ENCODE data around the gene PAK5.
A peak's percentile ranks its signal among the peaks of the same experiment; 100 is the strongest.

The PAK5 gene

DNA sequence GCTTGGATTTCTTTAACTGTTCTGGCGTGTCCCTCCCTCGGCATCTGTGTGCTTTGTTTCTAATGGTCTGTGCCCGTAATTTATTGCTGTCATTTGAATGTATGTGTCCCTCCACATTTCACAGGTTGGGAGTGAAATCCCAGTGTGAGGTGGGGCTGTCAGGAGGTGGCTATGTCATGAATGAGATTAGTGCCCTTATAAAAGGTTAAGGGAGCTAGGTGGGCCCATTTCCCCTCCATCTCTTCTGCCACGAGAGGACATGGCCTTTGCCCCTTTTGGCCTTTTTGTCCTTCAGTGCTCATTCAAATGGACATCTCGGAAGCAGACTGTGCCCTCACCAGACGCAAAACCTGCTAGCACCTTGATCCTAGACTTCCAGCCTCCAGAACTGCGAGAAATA, 228.2 kb downstream of the PAK5 start:
- CTCF ChIA-PET: interaction anchor here (0.9 to 8.8 kb wide), 11 partner anchors 14 to 481 kb away, joined by 3 to 193 read pairs (median 6); no protein-coding TSS in a partner anchor
- POLR2A ChIA-PET: no interaction called here
- TF ChIP-seq, protein P1, sequence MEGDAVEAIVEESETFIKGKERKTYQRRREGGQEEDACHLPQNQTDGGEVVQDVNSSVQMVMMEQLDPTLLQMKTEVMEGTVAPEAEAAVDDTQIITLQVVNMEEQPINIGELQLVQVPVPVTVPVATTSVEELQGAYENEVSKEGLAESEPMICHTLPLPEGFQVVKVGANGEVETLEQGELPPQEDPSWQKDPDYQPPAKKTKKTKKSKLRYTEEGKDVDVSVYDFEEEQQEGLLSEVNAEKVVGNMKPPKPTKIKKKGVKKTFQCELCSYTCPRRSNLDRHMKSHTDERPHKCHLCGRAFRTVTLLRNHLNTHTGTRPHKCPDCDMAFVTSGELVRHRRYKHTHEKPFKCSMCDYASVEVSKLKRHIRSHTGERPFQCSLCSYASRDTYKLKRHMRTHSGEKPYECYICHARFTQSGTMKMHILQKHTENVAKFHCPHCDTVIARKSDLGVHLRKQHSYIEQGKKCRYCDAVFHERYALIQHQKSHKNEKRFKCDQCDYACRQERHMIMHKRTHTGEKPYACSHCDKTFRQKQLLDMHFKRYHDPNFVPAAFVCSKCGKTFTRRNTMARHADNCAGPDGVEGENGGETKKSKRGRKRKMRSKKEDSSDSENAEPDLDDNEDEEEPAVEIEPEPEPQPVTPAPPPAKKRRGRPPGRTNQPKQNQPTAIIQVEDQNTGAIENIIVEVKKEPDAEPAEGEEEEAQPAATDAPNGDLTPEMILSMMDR (IDR thresholded peaks at IDR 0.05; ENCODE audit: control extremely low read depth, extremely low read depth, low read depth, missing control alignments): no peak
- DNase-seq (ENCODE audit: extremely low spot score): no peak

DNA sequence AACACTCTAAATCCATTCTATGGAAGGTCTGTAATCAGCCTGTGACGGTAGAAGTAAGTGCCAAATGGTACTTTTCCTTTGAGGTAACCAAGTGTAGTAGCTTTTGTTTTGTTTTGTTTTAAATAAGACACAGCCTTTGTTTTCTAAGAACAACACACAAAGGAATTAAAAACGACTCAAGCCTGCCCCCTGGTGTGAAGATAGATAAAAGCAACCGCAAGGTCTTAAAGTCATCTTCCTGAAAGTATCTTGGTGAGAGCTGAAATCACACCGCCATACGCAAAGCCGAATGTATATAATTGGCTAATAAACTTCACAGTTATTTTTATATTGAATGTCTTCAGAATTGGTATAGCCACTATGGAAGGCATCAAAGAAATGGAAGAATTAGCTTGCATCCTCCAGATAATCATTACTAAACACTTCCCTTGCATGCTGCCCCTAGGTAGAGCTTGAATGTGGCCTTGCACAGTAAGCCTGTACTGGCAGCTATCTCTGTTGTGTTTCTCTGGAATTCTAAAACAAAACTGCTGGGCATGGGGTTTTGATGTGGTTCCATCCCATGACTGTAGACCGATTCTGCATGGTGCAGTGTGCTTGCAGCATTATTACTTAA, 228.9 kb downstream of the PAK5 start:
- POLR2A ChIA-PET: no interaction called here
- TF ChIP-seq, protein P1 (IDR thresholded peaks at IDR 0.05; ENCODE audit: control extremely low read depth, extremely low read depth, low read depth, missing control alignments): peak; percentile 55
- DNase-seq (ENCODE audit: extremely low spot score): peak; percentile 42
- CTCF ChIA-PET: interaction anchor here (0.6 to 8.8 kb wide), 18 partner anchors 8 to 482 kb away, joined by 3 to 193 read pairs (median 4); no protein-coding TSS in a partner anchor

DNA sequence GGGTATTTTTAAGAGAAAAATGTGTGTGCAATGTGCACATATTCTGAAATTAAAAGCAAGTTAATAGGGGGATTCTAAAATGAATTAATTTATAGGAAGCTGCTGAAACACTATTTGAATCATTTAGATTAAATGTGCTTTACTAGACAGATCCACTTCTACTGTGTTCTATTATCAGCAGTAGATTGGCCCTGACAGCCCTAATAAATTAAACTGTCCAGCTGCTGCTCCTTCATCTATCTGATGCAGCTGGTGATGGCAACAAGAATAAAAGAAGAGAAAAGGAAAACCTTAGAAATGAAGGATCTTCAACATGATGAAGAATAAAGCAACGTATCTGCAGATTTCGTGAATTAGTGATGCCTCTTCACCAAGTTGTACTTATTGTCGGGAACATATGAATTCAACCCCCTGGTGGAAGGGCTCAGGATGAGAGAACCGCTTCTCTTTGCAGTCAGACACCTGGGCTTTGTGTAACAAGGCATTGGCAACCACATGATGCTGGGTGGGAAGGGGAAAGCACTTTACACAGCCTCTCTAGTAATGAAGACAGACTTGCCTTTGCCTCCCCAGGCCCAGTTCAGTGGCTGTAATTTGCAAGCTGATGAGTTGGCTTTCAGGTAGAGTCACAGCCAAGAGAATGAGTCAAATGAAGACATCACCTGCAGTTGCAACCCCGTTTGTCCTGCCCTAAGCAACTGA, 230.1 kb downstream of the PAK5 start:
- DNase-seq (ENCODE audit: extremely low spot score): no peak
- CTCF ChIA-PET: interaction anchor here (1.2 to 8.8 kb wide), 9 partner anchors 9 to 219 kb away, joined by 4 to 193 read pairs (median 6); no protein-coding TSS in a partner anchor
- POLR2A ChIA-PET: no interaction called here
- TF ChIP-seq, protein P1 (IDR thresholded peaks at IDR 0.05; ENCODE audit: control extremely low read depth, extremely low read depth, low read depth, missing control alignments): no peak

DNA sequence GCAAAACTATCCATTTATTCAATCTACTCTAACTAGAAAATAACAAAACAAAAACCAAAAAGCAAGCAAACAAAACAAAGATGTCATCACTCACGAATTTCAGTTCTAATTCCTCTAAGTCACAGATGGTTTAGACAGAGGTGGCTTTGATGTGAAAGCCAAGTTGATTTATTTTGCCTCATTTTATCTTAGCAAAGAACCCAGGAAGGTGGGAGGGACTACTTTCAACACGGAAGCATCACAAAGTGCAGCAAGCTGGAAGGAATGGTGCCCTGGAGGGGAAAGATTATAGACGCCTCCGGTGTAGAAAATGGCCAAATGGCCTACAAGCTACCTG, 236.1 kb downstream of the PAK5 start:
- ChIA-PET POLR2A (no interaction called here), CTCF (interaction anchor here (1.4 to 5.3 kb wide), 5 partner anchors 14 to 309 kb away, joined by 3 to 42 read pairs (median 6); no protein-coding TSS in a partner anchor)
- DNase-seq (ENCODE audit: extremely low spot score): no peak
- TF ChIP-seq, protein P1 (IDR thresholded peaks at IDR 0.05; ENCODE audit: control extremely low read depth, extremely low read depth, low read depth, missing control alignments): no peak

DNA sequence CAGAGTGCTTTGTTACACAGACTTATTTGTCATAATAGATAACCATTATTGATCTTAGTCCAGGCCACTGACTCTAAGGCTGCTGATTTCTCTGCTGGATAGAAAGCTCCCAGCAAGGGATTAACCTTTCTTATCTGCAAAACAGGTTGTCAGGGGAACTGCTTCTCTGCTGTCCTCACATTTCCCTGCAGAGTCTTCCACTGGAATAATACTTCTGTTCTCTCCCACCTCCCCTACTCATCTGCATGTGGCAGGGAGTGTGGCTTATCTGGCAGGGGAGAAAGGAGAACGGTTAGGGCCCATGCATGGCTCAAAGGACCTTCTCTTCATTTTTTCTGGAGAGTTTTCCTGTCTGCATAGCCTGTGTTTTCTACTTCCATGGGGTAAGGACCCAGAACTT, 238.3 kb downstream of the PAK5 start:
- POLR2A ChIA-PET: no interaction called here
- DNase-seq (ENCODE audit: extremely low spot score): no peak
- CTCF ChIA-PET: interaction anchor here (1.3 to 5.3 kb wide), 4 partner anchors 13 to 192 kb away, joined by 3 to 42 read pairs (median 4); no protein-coding TSS in a partner anchor
- TF ChIP-seq, protein P1 (IDR thresholded peaks at IDR 0.05; ENCODE audit: control extremely low read depth, extremely low read depth, low read depth, missing control alignments): no peak

DNA sequence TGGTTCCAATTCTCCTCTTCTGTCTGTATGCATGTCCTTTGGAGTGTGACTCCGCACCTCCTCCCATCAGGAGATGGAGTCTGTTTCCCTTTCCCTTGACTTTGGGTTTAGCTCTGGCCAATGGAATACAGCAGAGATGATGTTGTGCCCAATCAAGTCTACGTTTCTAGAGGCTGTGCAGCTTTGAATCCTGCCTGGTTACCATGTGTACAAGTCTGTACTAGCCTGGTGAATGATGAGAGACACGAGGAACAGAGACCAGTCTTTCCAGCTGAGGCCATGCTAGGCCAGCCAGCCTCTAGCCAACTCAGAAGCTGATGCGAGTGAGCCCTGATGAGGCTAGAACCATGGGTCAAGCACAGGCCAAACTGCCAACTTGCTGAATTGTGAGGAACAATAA, 241.3 kb downstream of the PAK5 start:
- ChIA-PET POLR2A (no interaction called here), CTCF (interaction anchor here (0.6 to 1.5 kb wide), 3 partner anchors 11 to 19 kb away, joined by 3 to 6 read pairs (median 4); no protein-coding TSS in a partner anchor)
- TF ChIP-seq, protein P1 (IDR thresholded peaks at IDR 0.05; ENCODE audit: control extremely low read depth, extremely low read depth, low read depth, missing control alignments): no peak
- no peak for DNase-seq (ENCODE audit: extremely low spot score)

All from GM10248 (cell line).